Retinal pigment epithelial cell (primary cell): ENCODE measurements around the gene FUT4.

Experiments
- DNase-seq: peaks from one replicate; pipeline ENCODE4 v3.0.0-alpha.2; 2010; ENCODE audit warnings: low read depth
- H3K4me3 ChIP-seq: 2 replicates; pipeline ENCODE4 v1.5.1; 2011; ENCODE audit warnings: mild to moderate bottlenecking, low read length, control low read depth, moderate library complexity
- TF ChIP-seq, protein P1 (sequence below): conservative IDR thresholded peaks from 2 replicates; pipeline ENCODE4 v1.5.1; 2011; ENCODE audit warnings: low read depth, low read length, control low read depth, inconsistent platforms

The FUT4 gene

DNA sequence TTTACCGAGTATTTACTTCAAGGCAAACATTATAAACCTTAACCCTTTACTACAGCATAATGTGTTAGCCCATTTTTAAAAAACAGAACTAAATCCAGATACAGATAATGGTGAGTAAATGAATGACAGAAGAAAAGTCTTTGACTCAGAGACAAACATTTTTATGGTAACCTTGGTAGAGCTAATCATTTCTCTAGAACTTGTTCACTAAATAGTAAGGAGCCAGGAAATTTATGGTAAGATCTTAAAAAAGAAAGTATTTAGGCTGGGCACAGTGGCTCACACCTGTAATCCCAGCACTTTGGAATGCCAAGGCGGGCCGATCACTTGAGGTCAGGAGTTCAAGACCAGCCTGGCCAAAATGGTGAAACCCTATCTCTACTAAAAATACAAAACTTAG is 11.5 kb upstream of the FUT4 start:
- TF ChIP-seq, protein P1, sequence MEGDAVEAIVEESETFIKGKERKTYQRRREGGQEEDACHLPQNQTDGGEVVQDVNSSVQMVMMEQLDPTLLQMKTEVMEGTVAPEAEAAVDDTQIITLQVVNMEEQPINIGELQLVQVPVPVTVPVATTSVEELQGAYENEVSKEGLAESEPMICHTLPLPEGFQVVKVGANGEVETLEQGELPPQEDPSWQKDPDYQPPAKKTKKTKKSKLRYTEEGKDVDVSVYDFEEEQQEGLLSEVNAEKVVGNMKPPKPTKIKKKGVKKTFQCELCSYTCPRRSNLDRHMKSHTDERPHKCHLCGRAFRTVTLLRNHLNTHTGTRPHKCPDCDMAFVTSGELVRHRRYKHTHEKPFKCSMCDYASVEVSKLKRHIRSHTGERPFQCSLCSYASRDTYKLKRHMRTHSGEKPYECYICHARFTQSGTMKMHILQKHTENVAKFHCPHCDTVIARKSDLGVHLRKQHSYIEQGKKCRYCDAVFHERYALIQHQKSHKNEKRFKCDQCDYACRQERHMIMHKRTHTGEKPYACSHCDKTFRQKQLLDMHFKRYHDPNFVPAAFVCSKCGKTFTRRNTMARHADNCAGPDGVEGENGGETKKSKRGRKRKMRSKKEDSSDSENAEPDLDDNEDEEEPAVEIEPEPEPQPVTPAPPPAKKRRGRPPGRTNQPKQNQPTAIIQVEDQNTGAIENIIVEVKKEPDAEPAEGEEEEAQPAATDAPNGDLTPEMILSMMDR: no peak
- DNase-seq: no peak
- no peak overlapping the region for H3K4me3 ChIP-seq

DNA sequence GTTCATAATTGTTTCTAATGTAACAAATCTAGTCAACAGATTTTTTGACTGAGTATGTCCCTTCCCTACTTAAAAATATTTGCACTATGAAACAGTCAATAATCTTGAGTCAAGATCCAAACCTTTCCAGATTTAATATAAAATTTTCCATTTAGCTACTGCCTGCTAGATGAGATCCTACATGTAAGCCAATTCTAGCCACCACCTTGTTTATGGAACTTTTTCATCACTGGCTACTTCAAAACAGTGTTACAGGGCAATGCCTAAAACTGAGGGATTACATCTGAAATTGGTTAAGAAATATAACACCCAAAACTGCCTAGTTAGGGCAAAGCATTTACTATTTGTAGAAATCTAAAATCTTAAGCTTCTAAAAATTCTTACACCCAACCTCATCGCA is 10.5 kb upstream of the FUT4 start:
- TF ChIP-seq, protein P1: no peak
- no peak overlapping the region for H3K4me3 ChIP-seq
- no peak for DNase-seq

DNA sequence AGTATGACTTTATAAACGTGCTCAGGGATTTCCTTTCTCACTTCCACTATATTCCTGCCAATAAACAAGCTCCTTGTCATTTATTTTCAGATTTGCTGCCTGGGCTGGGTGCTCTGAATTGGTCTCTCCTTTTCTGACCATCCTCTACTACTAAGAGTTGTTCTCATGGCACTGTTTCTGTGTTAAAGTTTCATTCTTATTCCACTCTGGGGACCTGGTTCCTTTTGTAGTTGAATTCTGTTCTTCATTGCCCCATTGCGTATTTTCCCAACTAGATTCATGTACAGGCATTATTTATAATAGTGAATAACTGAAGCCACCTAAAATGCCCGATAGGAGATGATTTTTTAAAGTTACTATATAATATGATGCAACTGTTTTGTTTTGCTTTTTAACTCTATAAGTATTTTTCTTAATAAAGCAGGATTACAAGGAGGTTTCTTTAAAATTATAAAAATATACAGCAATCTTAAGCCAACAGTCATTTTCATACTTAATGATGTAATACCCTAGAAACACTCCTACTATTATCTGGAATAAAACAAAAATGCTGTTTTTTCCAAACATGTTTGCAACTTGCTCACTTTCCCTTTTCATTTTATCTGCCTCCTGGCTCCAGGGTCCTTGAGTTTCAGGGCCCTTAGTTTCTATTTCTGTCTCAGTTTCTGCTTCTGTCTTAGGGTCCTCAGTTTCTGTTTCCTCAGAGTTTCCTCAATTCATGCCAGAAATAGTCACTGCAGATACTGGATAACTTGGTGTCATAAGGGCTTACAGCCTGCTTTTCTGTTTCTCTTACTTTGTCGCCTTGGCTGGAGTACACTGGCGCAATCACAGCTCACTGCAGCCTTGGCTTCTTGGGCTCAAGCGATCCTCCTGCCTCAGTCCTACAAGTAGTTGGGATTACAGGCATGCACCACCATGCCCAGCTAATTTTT is 9.8 kb upstream of the FUT4 start:
- DNase-seq: no peak
- TF ChIP-seq, protein P1: no peak

DNA sequence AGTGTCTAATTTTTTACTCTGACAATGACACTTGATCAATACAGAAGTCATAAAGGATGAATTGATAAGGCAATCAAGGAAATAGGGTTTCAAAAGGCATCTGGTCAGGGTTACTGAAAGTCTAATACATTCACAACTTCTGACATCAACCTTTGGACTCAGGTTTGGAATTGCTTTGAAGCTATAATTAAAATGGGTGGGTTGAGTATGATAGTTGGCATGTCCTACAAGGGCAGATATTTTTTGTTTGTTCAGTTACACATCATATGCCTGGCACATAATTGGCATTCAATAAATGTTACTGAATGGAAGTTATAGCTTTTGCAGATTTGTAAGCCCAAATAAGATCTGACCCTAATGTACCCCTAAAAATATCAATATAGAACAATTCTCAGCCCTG is 7.3 kb upstream of the FUT4 start:
- TF ChIP-seq, protein P1: no peak
- DNase-seq: no peak
- no peak overlapping the region for H3K4me3 ChIP-seq

More for the DNA sequence above, 9.8 kb upstream of the FUT4 start:
- H3K4me3 ChIP-seq: no peak overlapping the region

DNA sequence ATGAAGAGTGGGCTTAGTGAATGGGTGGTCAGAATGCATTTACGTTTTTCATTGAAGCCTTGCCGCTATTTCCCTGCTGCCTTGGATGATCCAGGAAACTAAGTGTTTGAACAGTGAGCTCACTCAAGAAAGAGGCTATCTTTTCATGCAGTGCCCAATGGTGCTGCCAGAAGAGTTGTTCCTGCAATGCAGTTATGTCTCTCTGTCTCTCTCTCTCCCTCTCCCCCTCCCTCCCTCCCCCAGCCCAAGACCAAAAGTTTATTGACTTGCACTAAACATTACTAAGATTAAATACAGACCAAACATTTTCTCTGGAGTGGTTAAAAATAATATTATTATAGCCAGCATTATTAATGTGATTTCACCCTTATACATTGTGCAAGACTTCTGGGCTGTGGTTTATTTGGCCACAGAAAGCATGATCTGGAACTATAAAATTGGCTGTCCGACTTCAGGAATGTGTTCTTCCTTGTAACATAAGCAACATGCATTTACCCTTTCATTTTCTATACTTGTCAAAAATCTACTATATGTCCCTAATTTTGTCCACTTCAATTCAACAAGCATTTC is 6.6 kb upstream of the FUT4 start:
- DNase-seq: no peak
- no peak overlapping the region for H3K4me3 ChIP-seq
- TF ChIP-seq, protein P1: no peak

DNA sequence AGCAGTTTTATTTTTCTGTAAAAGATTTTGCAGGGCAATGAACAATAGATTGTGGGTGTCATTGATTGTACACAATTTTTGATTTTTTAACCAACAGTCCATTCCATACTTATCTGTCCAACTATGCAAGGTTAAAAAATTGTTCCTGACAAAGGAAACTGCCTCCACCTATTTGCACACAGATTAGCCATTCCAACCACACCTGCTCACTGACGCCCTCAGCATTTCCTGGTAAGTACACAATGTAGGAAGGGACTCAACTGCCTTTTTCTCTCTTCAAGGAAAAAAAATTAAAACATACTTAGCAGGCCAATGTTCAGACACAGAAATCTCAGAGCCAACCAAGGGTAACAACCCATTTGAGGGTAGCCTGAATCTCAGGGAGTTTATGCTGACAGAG is 4.3 kb upstream of the FUT4 start:
- TF ChIP-seq, protein P1: no peak
- DNase-seq: no peak
- H3K4me3 ChIP-seq: no peak overlapping the region
